GM12801 (cell line): ENCODE data around the gene GNA12.

Source experiments
- CTCF ChIP-seq: IDR thresholded peaks from one replicate; pipeline ENCODE4 v1.5.1; 2011; ENCODE audit warnings: control low read depth; ENCODE audit not compliant: insufficient read length; ENCODE audit errors: extremely low read depth

The GNA12 gene

GRCh38 chr7:2873686-2874551 is 29.8 kb upstream of the GNA12 start:
- no peak for TF ChIP-seq CTCF

GRCh38 chr7:2873146-2873545 is 29.0 kb upstream of the GNA12 start:
- no peak for TF ChIP-seq CTCF

- TF ChIP-seq CTCF, result no peak
Measured at GRCh38 chr7:2872296-2872874, 28.3 kb upstream of the GNA12 start.

- no peak for TF ChIP-seq CTCF
Measured at GRCh38 chr7:2870471-2870931, 26.4 kb upstream of the GNA12 start.

- no peak for TF ChIP-seq CTCF
Measured at GRCh38 chr7:2869981-2870380, 25.9 kb upstream of the GNA12 start.

- TF ChIP-seq CTCF, result no peak
Measured at GRCh38 chr7:2866601-2867000, 22.5 kb upstream of the GNA12 start.

GRCh38 chr7:2864999-2865670 is 21.0 kb upstream of the GNA12 start:
- no peak for TF ChIP-seq CTCF
